ENCODE results near the gene FSD1L.

GRCh38 chr9:105531530-105531929 is 83.7 kb downstream of the FSD1L start:
- TF ChIP-seq YY1 (IDR thresholded peaks at IDR 0.05; ENCODE audit: low read depth) = no peak
- TF ChIP-seq RXRA (IDR thresholded peaks at IDR 0.05; ENCODE audit: borderline replicate concordance, low read depth) = no peak
- TF ChIP-seq POLR2AphosphoS5 (IDR thresholded peaks at IDR 0.05; ENCODE audit: low read depth, low read length) = no peak
- TF ChIP-seq CTCF (IDR thresholded peaks at IDR 0.05) = no peak
- no peak for TF ChIP-seq TAF1 (IDR thresholded peaks at IDR 0.05; ENCODE audit: borderline replicate concordance, low read depth, low read length)
- TF ChIP-seq SMC3 (IDR thresholded peaks at IDR 0.05; ENCODE audit: low read depth, low read length) = no peak
- TF ChIP-seq REST (IDR thresholded peaks at IDR 0.05; ENCODE audit: low read depth, low read length) = no peak
- TF ChIP-seq MXI1 (IDR thresholded peaks at IDR 0.05; ENCODE audit: low read depth, low read length) = no peak
- no peak for TF ChIP-seq MAX (IDR thresholded peaks at IDR 0.05; ENCODE audit: low read depth)
- no peak for TF ChIP-seq SIN3A (IDR thresholded peaks at IDR 0.05; ENCODE audit: borderline replicate concordance, low read depth, low read length)
- no peak for TF ChIP-seq TCF12 (IDR thresholded peaks at IDR 0.05)
- TF ChIP-seq JUND (IDR thresholded peaks at IDR 0.05) = no peak
- no peak for TF ChIP-seq PBX3 (IDR thresholded peaks at IDR 0.05)
- no peak for TF ChIP-seq ZBTB33 (IDR thresholded peaks at IDR 0.05; ENCODE audit: borderline replicate concordance, low read depth)

Measured in SK-N-SH (cell line).